Testis (tissue), 3 donors: ENCODE results near the gene PRODH. TPM values are rescaled to one million over a fixed set of nuclear protein-coding genes. Genes with fewer than 3 reads are reported as not detected.
"Not testable (repeated sequence)": the region's sequence is repeated elsewhere in the genome, so short reads cannot be mapped to it uniquely, and the experiment has no call there.

Source experiments
- DNase-seq: peaks from one replicate; pipeline ENCODE4 v3.0.0-alpha.2; 2019
- H3K27ac ChIP-seq, 2 donors: fragments of 200-600 bp; sonication (generic); one replicate each; pipeline ENCODE4 v1.5.1; 2019
- H3K27me3 ChIP-seq: fragments of 200-600 bp; sonication (generic); one replicate; pipeline ENCODE4 v1.5.1; 2019
- H3K36me3 ChIP-seq: fragments of 200-600 bp; sonication (generic); one replicate; pipeline ENCODE4 v1.5.1; 2017; ENCODE audit warnings: low read depth; ENCODE audit errors: missing control alignments
- H3K4me1 ChIP-seq: fragments of 200-600 bp; sonication (generic); one replicate; pipeline ENCODE4 v1.5.1; 2019
- H3K4me3 ChIP-seq, 2 donors: fragments of 200-600 bp; sonication (generic); one replicate each; pipeline ENCODE4 v1.5.1; 2017 to 2019
- H3K9me3 ChIP-seq: fragments of 200-600 bp; sonication (generic); one replicate; pipeline ENCODE4 v1.5.1; 2017
- POLR2A ChIP-seq: fragments of 450-650 bp; IDR thresholded peaks from one replicate; pipeline ENCODE4 v1.6.1; 2017; ENCODE audit warnings: antibody characterized with exemption, mild to moderate bottlenecking, moderate library complexity
- WGBS, 2 donors: methylation state at CpG; one replicate each; pipeline ENCODE4 v1.1.5; 2018; 5-methylcytosine and 5-hydroxymethylcytosine counted together
- intact Hi-C: fragments of 100-400 bp; cut with DNase I; formaldehyde crosslinking; loops from one replicate; pipeline ENCODE4 v1.15.1; 2023; ENCODE audit warnings: low total_unique reads
- polyA plus RNA-seq: library from polyadenylated mRNA; stranded (reverse); fragments of 350-450 nt; fragmentation: Illumina TruSeq; extraction: RNeasy Lipid Tissue Mini Kit (QIAGEN cat#74804); gene quantifications from one replicate; pipeline ENCODE4 v1.2.3, GENCODE V29; 2014; ENCODE audit warnings: low read depth, low replicate concordance; ENCODE audit not compliant: insufficient read depth
- total RNA-seq, 2 donors: library from RNA; depleted of rRNA; stranded (reverse); fragments of >200 nt; gene quantifications; one replicate each; pipeline ENCODE4 v1.2.3, GENCODE V29; 2016
- TF ChIP-seq, protein P1 (sequence below), 3 experiments: fragments of 450-650 bp in 2 of 3; fragments of 200-600 bp in 1 of 3; sonication (generic) in 1 of 3; IDR thresholded peaks; one replicate each; pipeline ENCODE4 v1.5.1; 2016 to 2019; ENCODE audit warnings: antibody characterized with exemption in 3 of 3, mild to moderate bottlenecking in 2 of 3, moderate library complexity in 1 of 3

Gene PRODH
- total and polyA plus RNA-seq, 3 donors from 2014 or later: 3.2 to 7.4 (median 5.6) TPM

DNA sequence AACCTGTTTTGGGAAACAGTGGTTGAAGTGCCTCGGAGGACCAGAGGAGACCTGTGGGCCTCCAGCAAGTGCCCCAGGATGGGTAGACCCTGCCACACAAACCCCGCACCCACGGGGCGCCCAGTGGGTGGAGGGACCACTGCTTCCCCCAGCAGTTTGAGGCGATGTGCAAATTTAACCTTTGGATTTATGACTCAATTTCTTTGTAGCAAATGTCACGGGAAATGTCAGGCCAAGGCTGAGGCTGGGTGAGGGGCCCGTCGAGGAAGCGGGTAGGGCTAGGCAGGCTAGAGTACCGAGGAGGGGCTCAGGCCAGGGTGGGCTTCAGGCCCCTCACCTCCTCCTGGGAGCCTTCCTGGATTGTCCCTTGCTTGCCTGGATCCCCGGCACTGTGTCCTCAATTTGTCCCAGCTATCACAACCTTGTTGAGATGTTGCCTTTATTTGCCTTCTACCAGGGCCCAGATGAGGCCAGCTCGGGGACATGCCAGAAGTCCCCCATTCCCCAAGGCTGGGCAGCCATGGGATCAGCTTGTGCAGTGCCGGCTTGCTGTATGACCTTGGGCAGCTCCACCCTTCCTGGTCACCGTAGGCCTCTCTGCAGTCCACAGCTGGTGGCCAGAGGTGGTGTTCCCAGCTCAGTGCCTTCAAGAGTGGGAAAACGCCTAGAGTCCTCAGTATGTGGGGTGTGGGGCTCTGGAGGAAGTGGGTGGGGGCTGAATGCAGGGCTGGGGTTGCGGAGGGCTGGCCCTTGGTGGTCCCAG lies 39.5 kb upstream of the PRODH start:
- 83 to 88% methylated on average over 15 to 16 of the region's 16 CpGs for WGBS, 2 donors
- Histone ChIP-seq H3K4me3 (no peak overlapping the region), H3K27me3 (no peaks in the 10 kb centered on the region), H3K27ac (no peak overlapping the region), H3K9me3 (no peaks in the 10 kb centered on the region), H3K36me3 (no peaks in the 10 kb centered on the region), H3K4me1 (no peaks in the 10 kb centered on the region)
- intact Hi-C loops: no loop called here
- DNase-seq: no peak
- no peak for TF ChIP-seq POLR2A
- TF ChIP-seq, protein P1, sequence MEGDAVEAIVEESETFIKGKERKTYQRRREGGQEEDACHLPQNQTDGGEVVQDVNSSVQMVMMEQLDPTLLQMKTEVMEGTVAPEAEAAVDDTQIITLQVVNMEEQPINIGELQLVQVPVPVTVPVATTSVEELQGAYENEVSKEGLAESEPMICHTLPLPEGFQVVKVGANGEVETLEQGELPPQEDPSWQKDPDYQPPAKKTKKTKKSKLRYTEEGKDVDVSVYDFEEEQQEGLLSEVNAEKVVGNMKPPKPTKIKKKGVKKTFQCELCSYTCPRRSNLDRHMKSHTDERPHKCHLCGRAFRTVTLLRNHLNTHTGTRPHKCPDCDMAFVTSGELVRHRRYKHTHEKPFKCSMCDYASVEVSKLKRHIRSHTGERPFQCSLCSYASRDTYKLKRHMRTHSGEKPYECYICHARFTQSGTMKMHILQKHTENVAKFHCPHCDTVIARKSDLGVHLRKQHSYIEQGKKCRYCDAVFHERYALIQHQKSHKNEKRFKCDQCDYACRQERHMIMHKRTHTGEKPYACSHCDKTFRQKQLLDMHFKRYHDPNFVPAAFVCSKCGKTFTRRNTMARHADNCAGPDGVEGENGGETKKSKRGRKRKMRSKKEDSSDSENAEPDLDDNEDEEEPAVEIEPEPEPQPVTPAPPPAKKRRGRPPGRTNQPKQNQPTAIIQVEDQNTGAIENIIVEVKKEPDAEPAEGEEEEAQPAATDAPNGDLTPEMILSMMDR (IDR thresholded peaks at IDR 0.05): no peak

DNA sequence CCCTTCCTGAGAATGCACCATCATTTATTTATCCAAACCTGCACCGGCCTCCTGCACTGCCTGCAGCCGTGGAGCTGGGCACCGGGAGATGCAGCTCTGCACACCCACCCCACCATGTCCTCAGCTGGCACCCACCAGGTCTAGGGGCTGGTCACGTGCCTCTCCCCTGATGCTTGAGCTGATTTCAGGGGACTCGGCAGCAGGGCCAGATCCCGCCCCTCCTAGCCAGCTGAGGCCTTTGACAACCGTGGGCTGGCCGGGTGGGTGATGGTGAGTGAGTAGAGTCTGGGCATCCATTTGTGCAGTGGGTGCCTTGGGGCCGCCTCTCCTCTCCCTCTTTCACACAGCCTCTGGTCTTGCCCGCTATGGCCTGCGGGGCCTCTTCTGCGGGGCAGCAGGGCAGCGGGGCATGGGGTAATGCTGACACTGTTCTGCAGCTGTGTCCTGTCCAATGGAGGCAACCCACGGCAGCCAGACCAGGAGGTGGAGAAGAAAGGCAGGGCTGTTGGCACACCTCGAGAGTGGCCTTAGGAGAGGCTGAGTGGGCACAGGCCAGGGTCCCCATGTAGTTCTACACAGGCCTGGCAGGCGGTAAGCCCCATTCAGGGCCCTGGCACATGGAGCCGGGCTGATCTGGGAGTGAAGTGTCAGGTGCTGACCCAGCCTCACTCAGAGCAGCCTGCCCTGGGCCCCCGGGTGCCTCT lies 38.5 kb upstream of the PRODH start:
- Histone ChIP-seq H3K9me3 (no peaks in the 10 kb centered on the region), H3K27me3 (no peaks in the 10 kb centered on the region), H3K27ac (no peak overlapping the region), H3K4me1 (no peaks in the 10 kb centered on the region), H3K36me3 (no peaks in the 10 kb centered on the region), H3K4me3 (no peak overlapping the region)
- WGBS, 2 donors: 87 to 88% methylated on average over 16 to 18 of the region's 18 CpGs
- DNase-seq: no peak
- intact Hi-C loops: no loop called here
- no peak for TF ChIP-seq POLR2A
- TF ChIP-seq, protein P1 (IDR thresholded peaks at IDR 0.05): no peak

DNA sequence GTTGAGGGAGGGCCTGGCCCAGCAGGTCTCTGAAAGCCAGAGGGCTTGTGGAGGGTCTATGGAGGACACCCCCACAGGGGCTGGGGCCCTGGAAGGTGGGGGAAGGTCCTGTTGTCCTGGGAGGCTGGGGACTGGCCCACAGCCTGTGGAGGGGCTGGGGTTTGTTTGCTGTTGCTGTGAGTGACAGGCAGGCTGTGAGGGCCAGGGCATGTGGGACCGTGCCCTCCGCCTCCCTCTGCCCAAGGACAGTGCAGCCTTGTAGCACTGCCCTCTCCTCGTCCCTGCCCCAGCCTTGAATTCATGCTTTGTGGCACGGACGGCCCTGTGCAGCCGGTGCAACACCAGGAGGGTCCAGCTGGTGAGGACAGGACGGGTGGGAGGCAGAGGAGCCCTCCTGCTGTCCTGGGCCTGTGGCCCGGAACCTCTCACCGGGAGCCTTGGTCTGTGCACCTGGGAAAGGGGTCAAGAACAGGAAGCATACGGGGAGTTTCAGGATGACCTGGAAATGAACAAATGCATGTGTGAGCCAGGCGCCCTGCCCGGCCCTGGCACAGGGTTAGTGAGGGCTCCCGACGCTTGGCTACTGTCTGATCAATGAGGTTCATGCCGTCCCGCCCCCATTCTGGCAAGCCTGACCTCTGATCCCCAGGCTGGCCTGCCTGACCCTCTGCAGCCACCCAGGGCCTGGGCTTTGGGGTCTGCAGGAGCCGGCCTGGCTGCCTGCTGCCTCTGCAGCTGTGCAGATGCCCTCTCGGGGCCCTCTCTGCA lies 37.4 kb upstream of the PRODH start:
- DNase-seq: no peak
- no peak overlapping the region for H3K27ac ChIP-seq
- 67 to 70% methylated on average over 12 to 18 of the region's 18 CpGs for WGBS, 2 donors
- intact Hi-C loops: no loop called here
- H3K36me3 ChIP-seq: no peaks in the 10 kb centered on the region
- H3K4me1 ChIP-seq: no peaks in the 10 kb centered on the region
- H3K9me3 ChIP-seq: no peaks in the 10 kb centered on the region
- TF ChIP-seq, protein P1 (IDR thresholded peaks at IDR 0.05): no peak
- no peak for TF ChIP-seq POLR2A
- no peaks in the 10 kb centered on the region for H3K27me3 ChIP-seq
- no peak overlapping the region for H3K4me3 ChIP-seq

GRCh38 chr22:18972591-18972990 lies 36.5 kb upstream of the PRODH start:
- DNase-seq, intact Hi-C loops, H3K27ac ChIP-seq, H3K4me1 ChIP-seq, H3K27me3 ChIP-seq, H3K36me3 ChIP-seq, H3K4me3 ChIP-seq, H3K9me3 ChIP-seq: not testable (repeated sequence)
- WGBS, 2 donors: 88 to 96% methylated on average over 4 to 5 of the region's 8 CpGs

DNA sequence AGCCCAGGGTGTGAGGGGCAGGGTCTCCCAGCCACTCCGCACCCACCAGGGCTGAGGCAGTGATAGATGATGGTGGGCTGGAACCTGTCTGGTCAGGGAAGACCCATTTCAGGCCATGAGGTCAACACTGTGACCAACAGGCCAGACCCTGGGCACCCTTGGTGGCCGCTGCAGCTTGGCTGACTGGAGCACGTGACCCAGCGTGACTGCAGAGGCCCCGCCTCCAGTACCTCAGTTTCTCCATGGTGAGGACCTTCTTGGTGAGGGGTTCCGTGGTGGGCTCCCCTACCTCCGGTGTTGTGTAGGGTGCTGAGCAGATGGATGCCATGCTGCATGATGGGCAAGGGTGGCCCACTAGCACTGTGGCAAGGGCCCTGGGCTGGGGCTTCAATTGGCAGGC lies 35.9 kb upstream of the PRODH start:
- WGBS, 2 donors: 92% methylated on average over 7 of the region's 7 CpGs; no CpG with 5 or more reads in 1 of the 2 donors
- H3K9me3 ChIP-seq, H3K36me3 ChIP-seq, DNase-seq, H3K27me3 ChIP-seq, H3K4me3 ChIP-seq, intact Hi-C loops, H3K27ac ChIP-seq, H3K4me1 ChIP-seq: not testable (repeated sequence)
